Lower leg skin (tissue), 3 donors: Measurements from ENCODE around the gene RBM4.
"Not testable (repeated sequence)": the region's sequence is repeated elsewhere in the genome, so short reads cannot be mapped to it uniquely, and the experiment has no call there.

Experiments
- CTCF ChIP-seq, 3 donors: fragments of 450-650 bp; IDR thresholded peaks; one replicate each; pipeline ENCODE4 v1.5.1; 2016; ENCODE audit warnings: antibody characterized with exemption in 3 of 3, mild to moderate bottlenecking in 3 of 3, moderate library complexity in 2 of 3
- POLR2A ChIP-seq, 2 donors: fragments of 450-650 bp; IDR thresholded peaks; one replicate each; pipeline ENCODE4 v1.6.1; 2016 to 2017; ENCODE audit warnings: antibody characterized with exemption in 2 of 2, mild to moderate bottlenecking in 1 of 2, moderate library complexity in 1 of 2

GRCh38 chr11:66639814-66640340, 1.4 kb downstream of the RBM4 start:
- not testable (repeated sequence) for TF ChIP-seq CTCF, POLR2A (IDR thresholded peaks at IDR 0.05)
